ENCODE data around the gene MCC. TPM values are rescaled to one million over a fixed set of nuclear protein-coding genes. Genes with fewer than 3 reads are reported as not detected.

Gene MCC
- total and polyA plus RNA-seq, 2 of the 4 experiments (the other 2 are of a cell fraction), result 5.0 to 20.6 TPM

- no peak overlapping the region for H3K4me3 ChIP-seq (ENCODE audit: insufficient read depth, low read depth, low read length)
- H3K4ac ChIP-seq (ENCODE audit: low read depth, low read length), result no peak overlapping the region
- H3K4me2 ChIP-seq (ENCODE audit: low read depth, low read length), result no peak overlapping the region
- no peaks in the 10 kb centered on the region for H3K4me1 ChIP-seq (ENCODE audit: control insufficient read depth, insufficient read depth, low read length)
- no CpG with 5 or more reads among the region's 2 CpGs for WGBS, 2 experiments (ENCODE audit: extremely low coverage in 2 of 2, insufficient read length in 1 of 2)
- H3K18ac ChIP-seq (ENCODE audit: low read depth, low read length), result no peak overlapping the region
- no peaks in the 10 kb centered on the region for H3K9me3 ChIP-seq (ENCODE audit: control insufficient read depth, insufficient read depth, low read length)
- no peak overlapping the region for H2BK15ac ChIP-seq (ENCODE audit: low read depth, low read length)
- H3K9ac ChIP-seq (ENCODE audit: low read depth, low read length), result no peak overlapping the region
- no peak overlapping the region for H2BK5ac ChIP-seq (ENCODE audit: low read depth, low read length, poor library complexity, severe bottlenecking)
- ATAC-seq (ENCODE audit: low read depth) (no peak), DNase-seq (no peak)
- no peak overlapping the region for H2BK20ac ChIP-seq (ENCODE audit: low read depth, low read length)
- H4K8ac ChIP-seq (ENCODE audit: low read depth in 2 of 2, low read length in 2 of 2), result no peak overlapping the region
- no peak overlapping the region for H4K91ac ChIP-seq (ENCODE audit: insufficient read depth, low read depth, low read length)
- no peak overlapping the region for H3K23ac ChIP-seq (ENCODE audit: low read depth, low read length)
- H3K27ac ChIP-seq (ENCODE audit: insufficient read depth, low read length), result no peak overlapping the region
- H4K5ac ChIP-seq (ENCODE audit: low read depth, low read length), result no peak overlapping the region
- TF ChIP-seq NFE2L2 (IDR thresholded peaks at IDR 0.05; ENCODE audit: low read depth, low read length) (no peak), MAFK (IDR thresholded peaks at IDR 0.05; ENCODE audit: low read depth, low read length) (no peak), CHD1 (IDR thresholded peaks at IDR 0.05; ENCODE audit: low read depth, low read length) (no peak), RAD21 (IDR thresholded peaks at IDR 0.05; ENCODE audit: low read length) (no peak), SMC3 (IDR thresholded peaks at IDR 0.05; ENCODE audit: low read depth, low read length) (no peak), MAZ (IDR thresholded peaks at IDR 0.05; ENCODE audit: borderline replicate concordance, low read depth, low read length) (no peak)
- intact Hi-C loops (cut with micrococcal nuclease), result no loop called here
- CTCF ChIA-PET, result no interaction called here
- no peak overlapping the region for H3K56ac ChIP-seq (ENCODE audit: extremely low read depth, insufficient read depth, low read length)
- dilution Hi-C loops (cut with HindIII; ENCODE audit: low sequenced_read_pairs, unreplicated experiment), result no loop called here
- in situ Hi-C loops (cut with MboI; ENCODE audit: low sequenced_read_pairs), result no loop called here
- no peaks in the 10 kb centered on the region for H3K27me3 ChIP-seq (ENCODE audit: control insufficient read depth, insufficient read depth, low read length)
- H3K79me1 ChIP-seq (ENCODE audit: low read depth in 1 of 2, low read length in 2 of 2), result 0 out of 4 replicates have a peak, but pooled peaks cover 0 to 4% of the 10 kb centered on the region in 2 experiments
- no peak overlapping the region for H2AFZ ChIP-seq (replicated peaks; ENCODE audit: low read length, poor library complexity)
- H2BK120ac ChIP-seq (ENCODE audit: low read depth, low read length), result no peak overlapping the region
- H3K9me1 ChIP-seq (ENCODE audit: insufficient read depth, low read length), result no peaks in the 10 kb centered on the region
- POLR2A ChIA-PET (ENCODE audit: unreplicated experiment), result no interaction called here
- H3K36me3 ChIP-seq (ENCODE audit: control insufficient read depth, insufficient read depth, low read length), result peaks cover 15% of the 10 kb centered on the region
- no TSS peak for BruUV-seq (replicated peaks)
- H4K20me1 ChIP-seq (ENCODE audit: insufficient read depth, low read length), result no peaks in the 10 kb centered on the region
- no peak overlapping the region for H2AK9ac ChIP-seq (replicated peaks; ENCODE audit: low read depth, low read length, poor library complexity)
- H3K14ac ChIP-seq (replicated peaks; ENCODE audit: low read depth, low read length), result no peak overlapping the region
- no peak overlapping the region for H2AK5ac ChIP-seq (ENCODE audit: low read depth, low read length)
Observed at GRCh38 chr5:113106821-113107220, 381.4 kb downstream of the MCC start.
